Measurements from ENCODE around the gene TNFRSF4.

TNFRSF4 gene

GRCh38 chr1:1240822-1241587 lies 27.1 kb upstream of the TNFRSF4 start:
- DNase-seq (ENCODE audit: low read depth) = no peak
- no peak for TF ChIP-seq CTCF (conservative IDR thresholded peaks at IDR 0.05; ENCODE audit: control insufficient read depth, insufficient read depth, low read depth, low read length)
- H3K4me3 ChIP-seq (ENCODE audit: control insufficient read depth, low read depth, low read length) = no peak overlapping the region

- no peak for DNase-seq (ENCODE audit: low read depth)
- TF ChIP-seq CTCF (conservative IDR thresholded peaks at IDR 0.05; ENCODE audit: control insufficient read depth, insufficient read depth, low read depth, low read length) = no peak
- no peak overlapping the region for H3K4me3 ChIP-seq (ENCODE audit: control insufficient read depth, low read depth, low read length)
These were observed 26.4 kb upstream of the TNFRSF4 start for GRCh38 chr1:1240348-1240732.

- DNase-seq (ENCODE audit: low read depth) = no peak
- no peak for TF ChIP-seq CTCF (conservative IDR thresholded peaks at IDR 0.05; ENCODE audit: control insufficient read depth, insufficient read depth, low read depth, low read length)
- no peak overlapping the region for H3K4me3 ChIP-seq (ENCODE audit: control insufficient read depth, low read depth, low read length)
These were observed 25.8 kb upstream of the TNFRSF4 start for GRCh38 chr1:1239614-1240347.

GRCh38 chr1:1239227-1239613 lies 25.3 kb upstream of the TNFRSF4 start:
- TF ChIP-seq CTCF (conservative IDR thresholded peaks at IDR 0.05; ENCODE audit: control insufficient read depth, insufficient read depth, low read depth, low read length) = no peak
- H3K4me3 ChIP-seq (ENCODE audit: control insufficient read depth, low read depth, low read length) = no peak overlapping the region
- DNase-seq (ENCODE audit: low read depth) = no peak

- DNase-seq (ENCODE audit: low read depth) = no peak
- no peak for TF ChIP-seq CTCF (conservative IDR thresholded peaks at IDR 0.05; ENCODE audit: control insufficient read depth, insufficient read depth, low read depth, low read length)
- no peak overlapping the region for H3K4me3 ChIP-seq (ENCODE audit: control insufficient read depth, low read depth, low read length)
These were observed 24.8 kb upstream of the TNFRSF4 start for GRCh38 chr1:1238702-1239178.

GRCh38 chr1:1237874-1238701 lies 24.1 kb upstream of the TNFRSF4 start:
- no peak for DNase-seq (ENCODE audit: low read depth)
- no peak overlapping the region for H3K4me3 ChIP-seq (ENCODE audit: control insufficient read depth, low read depth, low read length)
- no peak for TF ChIP-seq CTCF (conservative IDR thresholded peaks at IDR 0.05; ENCODE audit: control insufficient read depth, insufficient read depth, low read depth, low read length)
